Measurements from ENCODE around the gene TRERF1.

TRERF1 gene

GRCh38 chr6:42451333-42452170 lies at the start of gene TRERF1:
Gene TRERF1, minus strand, starts transcription at chr6:42451926. Its CDS starts 182,336 bp downstream, at chr6:42269590.
- in situ Hi-C loops (cut with MboI; ENCODE audit: low pct_unique_long_range_greater_than_20kb, low sequenced_read_pairs, unreplicated experiment): no loop called here
- DNase-seq (ENCODE audit: low spot score): peak; percentile 39
- no peak for TF ChIP-seq CTCF (IDR thresholded peaks at IDR 0.05; ENCODE audit: extremely low read depth, insufficient read depth, missing control alignments)

- DNase-seq (ENCODE audit: low spot score): no peak
- TF ChIP-seq CTCF (IDR thresholded peaks at IDR 0.05; ENCODE audit: extremely low read depth, insufficient read depth, missing control alignments): no peak
- in situ Hi-C loops (cut with MboI; ENCODE audit: low pct_unique_long_range_greater_than_20kb, low sequenced_read_pairs, unreplicated experiment): no loop called here
Measured at GRCh38 chr6:42498473-42499128, 46.9 kb upstream of the TRERF1 start.

- no peak for TF ChIP-seq CTCF (IDR thresholded peaks at IDR 0.05; ENCODE audit: extremely low read depth, insufficient read depth, missing control alignments)
- in situ Hi-C loops (cut with MboI; ENCODE audit: low pct_unique_long_range_greater_than_20kb, low sequenced_read_pairs, unreplicated experiment): no loop called here
- no peak for DNase-seq (ENCODE audit: low spot score)
Measured at GRCh38 chr6:42493914-42494539, 42.3 kb upstream of the TRERF1 start.

- no peak for TF ChIP-seq CTCF (IDR thresholded peaks at IDR 0.05; ENCODE audit: extremely low read depth, insufficient read depth, missing control alignments)
- in situ Hi-C loops (cut with MboI; ENCODE audit: low pct_unique_long_range_greater_than_20kb, low sequenced_read_pairs, unreplicated experiment): no loop called here
- no peak for DNase-seq (ENCODE audit: low spot score)
Measured at GRCh38 chr6:42488129-42488528, 36.4 kb upstream of the TRERF1 start.

- in situ Hi-C loops (cut with MboI; ENCODE audit: low pct_unique_long_range_greater_than_20kb, low sequenced_read_pairs, unreplicated experiment): no loop called here
- TF ChIP-seq CTCF (IDR thresholded peaks at IDR 0.05; ENCODE audit: extremely low read depth, insufficient read depth, missing control alignments): no peak
- DNase-seq (ENCODE audit: low spot score): no peak
Measured at GRCh38 chr6:42484261-42484660, 32.5 kb upstream of the TRERF1 start.

GRCh38 chr6:42482174-42482573 lies 30.4 kb upstream of the TRERF1 start:
- DNase-seq (ENCODE audit: low spot score): no peak
- no peak for TF ChIP-seq CTCF (IDR thresholded peaks at IDR 0.05; ENCODE audit: extremely low read depth, insufficient read depth, missing control alignments)
- in situ Hi-C loops (cut with MboI; ENCODE audit: low pct_unique_long_range_greater_than_20kb, low sequenced_read_pairs, unreplicated experiment): no loop called here

Data from GM13977 (cell line).